HG03139 (cell line): ENCODE results near the gene SIGLEC15.

Experiments
- ATAC-seq: cut with Tn5 transposase; IDR thresholded peaks from one replicate; pipeline ENCODE4 v1.9.1; 2021; ENCODE audit not compliant: unreplicated experiment

SIGLEC15 gene

GRCh38 chr18:45877403-45877802 is 51.9 kb downstream of the SIGLEC15 start:
- no peak for ATAC-seq

- peak; percentile 81 for ATAC-seq
Observed at GRCh38 chr18:45879681-45880655, 54.5 kb downstream of the SIGLEC15 start.

GRCh38 chr18:45880876-45881558 is 55.5 kb downstream of the SIGLEC15 start:
- ATAC-seq: no peak

GRCh38 chr18:45887585-45887984 is 62.1 kb downstream of the SIGLEC15 start:
- no peak for ATAC-seq

GRCh38 chr18:45889419-45890064 is 64.1 kb downstream of the SIGLEC15 start:
- ATAC-seq: no peak

- no peak for ATAC-seq
Observed at GRCh38 chr18:45890606-45891005, 65.1 kb downstream of the SIGLEC15 start.

GRCh38 chr18:45891806-45892205 is 66.3 kb downstream of the SIGLEC15 start:
- ATAC-seq: no peak
